GM12864 (cell line): ENCODE results near the gene CRNKL1.

Source experiments
- DNase-seq: peaks from one replicate; pipeline ENCODE4 v3.0.0-alpha.2; 2011; ENCODE audit warnings: low read depth
- H3K4me3 ChIP-seq: 2 replicates; pipeline ENCODE4 v1.5.1; 2011; ENCODE audit warnings: mild to moderate bottlenecking, low read depth, low read length, control low read depth
- TF ChIP-seq, protein P1 (sequence below): IDR thresholded peaks from 2 replicates; pipeline ENCODE4 v1.5.1; 2011; ENCODE audit warnings: low read depth, mild to moderate bottlenecking, moderate library complexity, low read length, control low read depth, inconsistent platforms; ENCODE audit errors: missing control alignments

Gene CRNKL1

GRCh38 chr20:20063941-20064702 lies 11.9 kb upstream of the CRNKL1 start:
- TF ChIP-seq, protein P1, sequence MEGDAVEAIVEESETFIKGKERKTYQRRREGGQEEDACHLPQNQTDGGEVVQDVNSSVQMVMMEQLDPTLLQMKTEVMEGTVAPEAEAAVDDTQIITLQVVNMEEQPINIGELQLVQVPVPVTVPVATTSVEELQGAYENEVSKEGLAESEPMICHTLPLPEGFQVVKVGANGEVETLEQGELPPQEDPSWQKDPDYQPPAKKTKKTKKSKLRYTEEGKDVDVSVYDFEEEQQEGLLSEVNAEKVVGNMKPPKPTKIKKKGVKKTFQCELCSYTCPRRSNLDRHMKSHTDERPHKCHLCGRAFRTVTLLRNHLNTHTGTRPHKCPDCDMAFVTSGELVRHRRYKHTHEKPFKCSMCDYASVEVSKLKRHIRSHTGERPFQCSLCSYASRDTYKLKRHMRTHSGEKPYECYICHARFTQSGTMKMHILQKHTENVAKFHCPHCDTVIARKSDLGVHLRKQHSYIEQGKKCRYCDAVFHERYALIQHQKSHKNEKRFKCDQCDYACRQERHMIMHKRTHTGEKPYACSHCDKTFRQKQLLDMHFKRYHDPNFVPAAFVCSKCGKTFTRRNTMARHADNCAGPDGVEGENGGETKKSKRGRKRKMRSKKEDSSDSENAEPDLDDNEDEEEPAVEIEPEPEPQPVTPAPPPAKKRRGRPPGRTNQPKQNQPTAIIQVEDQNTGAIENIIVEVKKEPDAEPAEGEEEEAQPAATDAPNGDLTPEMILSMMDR: no peak
- H3K4me3 ChIP-seq: no peak overlapping the region
- DNase-seq: no peak

GRCh38 chr20:20060234-20060998 lies 8.2 kb upstream of the CRNKL1 start:
- no peak for DNase-seq
- TF ChIP-seq, protein P1: no peak
- H3K4me3 ChIP-seq: no peak overlapping the region

- TF ChIP-seq, protein P1: no peak
- DNase-seq: no peak
- H3K4me3 ChIP-seq: peak overlapping the region; percentile 82
Measured at GRCh38 chr20:20051767-20052073, 546 bp downstream of the CRNKL1 start.

DNA sequence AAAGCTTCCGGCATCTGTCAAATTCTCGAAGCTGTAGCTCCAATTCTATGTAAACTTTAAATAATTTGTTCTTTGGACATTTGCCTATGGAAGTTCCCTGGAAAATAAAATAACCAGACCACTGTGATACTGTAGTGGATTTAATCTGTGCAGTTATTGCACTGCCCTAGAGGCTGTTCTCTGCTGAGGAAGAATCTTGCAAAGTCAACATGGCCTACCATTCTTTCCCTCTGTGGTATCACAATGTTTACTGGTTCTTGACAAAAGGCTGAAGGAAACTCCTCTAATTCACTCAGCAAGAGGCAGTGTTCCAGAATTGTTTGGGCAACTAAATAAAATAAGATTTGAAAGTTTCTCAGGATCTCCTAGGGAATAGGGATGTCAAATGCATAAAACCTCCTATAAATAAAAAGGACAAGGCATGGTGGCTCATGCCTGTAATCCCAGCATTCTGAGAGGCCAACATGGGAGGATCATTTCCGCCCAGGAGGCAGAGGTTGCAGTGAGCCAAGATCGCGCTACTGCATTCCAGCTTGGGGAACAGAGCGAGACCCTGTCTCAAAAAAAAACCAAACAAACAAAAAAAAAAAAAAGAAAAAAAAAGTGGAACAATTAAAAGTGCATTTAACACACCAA lies 12.4 kb downstream of the CRNKL1 start:
- DNase-seq: no peak
- H3K4me3 ChIP-seq: no peak overlapping the region
- TF ChIP-seq, protein P1: no peak

DNA sequence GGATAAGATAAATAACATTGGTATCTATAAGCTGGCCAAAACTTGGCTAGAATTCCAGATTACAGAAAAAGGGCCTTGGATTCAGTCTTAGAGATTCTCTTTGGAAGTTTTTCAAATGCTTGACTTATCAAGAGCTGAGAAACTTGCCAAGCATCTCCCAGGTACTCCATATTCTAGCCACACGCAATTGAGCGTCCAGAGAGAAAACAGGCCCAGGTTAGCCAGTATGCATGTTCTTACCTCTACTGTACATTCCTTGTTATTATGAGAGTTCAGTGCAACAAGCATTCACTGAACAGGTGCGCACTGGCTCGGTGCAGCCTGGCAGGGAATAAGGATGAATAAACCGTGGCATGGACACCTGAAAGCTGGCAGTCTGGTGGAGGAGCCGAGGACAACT lies 13.7 kb downstream of the CRNKL1 start:
- TF ChIP-seq, protein P1: no peak
- DNase-seq: no peak
- H3K4me3 ChIP-seq: no peak overlapping the region

DNA sequence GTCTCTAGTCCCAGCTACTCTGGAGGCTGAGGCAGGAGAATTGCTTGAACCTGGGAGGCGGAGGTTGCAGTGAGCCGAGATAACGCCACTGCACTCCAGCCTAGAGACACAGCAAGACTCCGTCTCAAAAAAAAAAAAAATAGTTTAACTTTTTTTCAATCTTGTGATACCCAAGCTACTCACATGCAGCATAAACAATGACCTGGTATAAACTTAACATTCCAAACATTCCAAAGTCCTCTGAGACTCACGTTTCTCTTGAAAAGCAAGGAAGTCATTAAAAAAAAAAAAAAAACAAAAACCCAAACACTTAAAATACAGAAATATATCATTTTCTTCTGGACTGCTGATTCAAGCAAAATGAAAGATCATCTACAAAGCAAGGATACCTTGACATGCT lies 14.3 kb downstream of the CRNKL1 start:
- TF ChIP-seq, protein P1: no peak
- DNase-seq: no peak
- H3K4me3 ChIP-seq: no peak overlapping the region
